Mammary epithelial cell (primary cell): Measurements from ENCODE around the gene LAMP1.

Experiments
- EZH2 ChIP-seq: IDR thresholded peaks from 2 replicates; pipeline ENCODE4 v1.6.1; 2012; ENCODE audit warnings: low read length, inconsistent platforms, borderline replicate concordance
- TF ChIP-seq, protein P1 (sequence below), 2 donors: IDR thresholded peaks in 1 of 2; conservative IDR thresholded peaks in 1 of 2; 2 replicates each; pipeline ENCODE4 v1.5.1; 2011 to 2012; ENCODE audit warnings: inconsistent platforms in 2 of 2, low read length in 2 of 2, mild to moderate bottlenecking in 2 of 2, control low read depth in 1 of 2, low read depth in 1 of 2; ENCODE audit not compliant: insufficient read depth in 1 of 2; ENCODE audit errors: extremely low read depth in 1 of 2

DNA sequence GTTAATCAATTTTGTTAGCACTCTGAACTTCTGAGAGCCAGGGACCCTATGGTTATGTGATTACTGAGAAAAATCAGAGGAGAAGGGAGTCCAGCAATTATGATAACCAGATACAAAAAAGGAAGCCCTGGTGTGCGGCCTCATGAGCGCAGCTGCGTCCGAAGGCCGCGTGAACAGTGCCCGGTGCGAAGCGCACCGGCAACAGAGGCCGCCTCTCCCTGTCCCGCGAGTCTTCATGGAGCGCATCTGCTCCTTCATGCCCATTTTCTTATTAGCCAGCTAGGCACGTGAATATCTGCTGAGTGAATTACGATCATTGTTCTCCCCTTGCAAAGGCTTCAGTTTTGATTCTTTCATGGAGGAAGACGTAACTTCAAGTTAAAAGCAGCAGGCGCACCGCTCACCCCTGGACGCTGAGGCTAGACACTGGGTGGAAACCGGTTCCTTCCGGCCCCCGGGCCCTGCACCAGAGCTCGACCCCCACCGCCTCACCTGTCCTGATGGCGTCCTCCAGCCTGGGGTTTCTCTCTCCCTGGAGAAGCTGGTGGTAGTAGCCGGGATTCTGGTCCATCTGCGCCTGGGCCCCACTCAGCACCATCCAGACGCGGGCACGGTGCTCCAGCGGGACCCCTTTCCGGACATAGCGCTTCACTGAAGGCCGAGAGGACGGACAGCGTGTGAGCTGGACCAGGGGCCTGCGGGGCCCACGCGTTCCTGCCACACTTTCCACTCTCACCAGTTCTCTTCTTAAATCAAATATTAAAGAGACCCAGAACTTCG lies 58.0 kb downstream of the LAMP1 start:
- TF ChIP-seq EZH2: no peak
- TF ChIP-seq, protein P1, sequence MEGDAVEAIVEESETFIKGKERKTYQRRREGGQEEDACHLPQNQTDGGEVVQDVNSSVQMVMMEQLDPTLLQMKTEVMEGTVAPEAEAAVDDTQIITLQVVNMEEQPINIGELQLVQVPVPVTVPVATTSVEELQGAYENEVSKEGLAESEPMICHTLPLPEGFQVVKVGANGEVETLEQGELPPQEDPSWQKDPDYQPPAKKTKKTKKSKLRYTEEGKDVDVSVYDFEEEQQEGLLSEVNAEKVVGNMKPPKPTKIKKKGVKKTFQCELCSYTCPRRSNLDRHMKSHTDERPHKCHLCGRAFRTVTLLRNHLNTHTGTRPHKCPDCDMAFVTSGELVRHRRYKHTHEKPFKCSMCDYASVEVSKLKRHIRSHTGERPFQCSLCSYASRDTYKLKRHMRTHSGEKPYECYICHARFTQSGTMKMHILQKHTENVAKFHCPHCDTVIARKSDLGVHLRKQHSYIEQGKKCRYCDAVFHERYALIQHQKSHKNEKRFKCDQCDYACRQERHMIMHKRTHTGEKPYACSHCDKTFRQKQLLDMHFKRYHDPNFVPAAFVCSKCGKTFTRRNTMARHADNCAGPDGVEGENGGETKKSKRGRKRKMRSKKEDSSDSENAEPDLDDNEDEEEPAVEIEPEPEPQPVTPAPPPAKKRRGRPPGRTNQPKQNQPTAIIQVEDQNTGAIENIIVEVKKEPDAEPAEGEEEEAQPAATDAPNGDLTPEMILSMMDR (conservative IDR thresholded peaks at IDR 0.05 in 1 of 2, IDR thresholded peaks at IDR 0.05 in 1 of 2; ENCODE audit: extremely low read depth in 1 of 2, insufficient read depth in 1 of 2, low read depth in 1 of 2, low read length in 2 of 2): no peak
